Measurements from ENCODE around the gene SUSD3.

GRCh38 chr9:93111371-93112115, 53.0 kb downstream of the SUSD3 start:
- TF ChIP-seq CTCF (IDR thresholded peaks at IDR 0.05) = no peak
- TF ChIP-seq POLR2A (IDR thresholded peaks at IDR 0.05) = no peak

Measured in Peyer's patch (tissue), 4 donors.